Stomach smooth muscle (tissue), 2 donors: Measurements from ENCODE around the gene GCSH.
A peak's percentile ranks its signal among the peaks of the same experiment; 100 is the strongest.

Experiments
- H3K27ac ChIP-seq: one replicate; pipeline ENCODE4 v1.7.0; 2013; ENCODE audit warnings: mild to moderate bottlenecking, low read length, inconsistent platforms
- H3K27me3 ChIP-seq, 2 donors: one replicate each; pipeline ENCODE4 v1.7.0; 2013; ENCODE audit warnings: low read length in 2 of 2; ENCODE audit not compliant: insufficient read depth in 2 of 2, control insufficient read depth in 1 of 2
- H3K36me3 ChIP-seq, 2 donors: one replicate each; pipeline ENCODE4 v1.7.0; 2013; ENCODE audit warnings: low read length in 2 of 2; ENCODE audit not compliant: control insufficient read depth in 2 of 2, insufficient read depth in 2 of 2
- H3K4me1 ChIP-seq: one replicate; pipeline ENCODE4 v1.7.0; 2013; ENCODE audit warnings: low read length; ENCODE audit not compliant: control insufficient read depth, insufficient read depth
- H3K4me3 ChIP-seq, 2 donors: one replicate each; pipeline ENCODE4 v1.7.0; 2013; ENCODE audit warnings: low read length in 2 of 2
- H3K9ac ChIP-seq, 2 donors: one replicate each; pipeline ENCODE4 v1.7.0; 2013; ENCODE audit warnings: low read length in 2 of 2, mild to moderate bottlenecking in 1 of 2
- H3K9me3 ChIP-seq, 2 donors: one replicate each; pipeline ENCODE4 v1.7.0; 2013; ENCODE audit warnings: low read length in 2 of 2; ENCODE audit not compliant: control insufficient read depth in 2 of 2
- donor health status: healthy.
- donor health status: Pancreatic carcinoma.

GCSH gene

GRCh38 chr16:81095953-81096714 is at the start of gene GCSH:
Gene GCSH, minus strand, starts transcription at chr16:81096395. Its CDS starts 117 bp downstream, at chr16:81096278.
- Histone ChIP-seq H3K36me3 (no peaks in the 10 kb centered on the region), H3K9me3 (no peaks in the 10 kb centered on the region), H3K4me1 (peaks cover 5% of the 10 kb centered on the region), H3K4me3 (peak within 1 kb of the TSS; percentile 57 to 83), H3K9ac (peak within 1 kb of the TSS; percentile 36 to 51), H3K27me3 (no peaks in the 10 kb centered on the region), H3K27ac (peak within 1 kb of the TSS; percentile 58)

- Histone ChIP-seq H3K9ac (no peak overlapping the region), H3K36me3 (no peaks in the 10 kb centered on the region), H3K4me3 (no peak overlapping the region), H3K4me1 (no peaks in the 10 kb centered on the region), H3K27me3 (peaks cover 0 to 3% of the 10 kb centered on the region in 2 donors), H3K9me3 (no peaks in the 10 kb centered on the region), H3K27ac (no peak overlapping the region)
Measured at GRCh38 chr16:81143921-81144471, 47.8 kb upstream of the GCSH start.

- Histone ChIP-seq H3K27ac (no peak overlapping the region), H3K9me3 (no peaks in the 10 kb centered on the region), H3K9ac (no peak overlapping the region), H3K4me3 (no peak overlapping the region), H3K4me1 (no peaks in the 10 kb centered on the region), H3K36me3 (no peaks in the 10 kb centered on the region), H3K27me3 (peaks cover 0 to 3% of the 10 kb centered on the region in 2 donors)
Measured at GRCh38 chr16:81142864-81143263, 46.7 kb upstream of the GCSH start.

GRCh38 chr16:81140930-81141780 is 45.0 kb upstream of the GCSH start:
- Histone ChIP-seq H3K4me1 (no peaks in the 10 kb centered on the region), H3K27ac (no peak overlapping the region), H3K36me3 (no peaks in the 10 kb centered on the region), H3K9ac (no peak overlapping the region), H3K27me3 (peaks cover 0 to 3% of the 10 kb centered on the region in 2 donors), H3K4me3 (no peak overlapping the region), H3K9me3 (no peaks in the 10 kb centered on the region)

- H3K27ac ChIP-seq = no peak overlapping the region
- H3K27me3 ChIP-seq = peaks cover 0 to 3% of the 10 kb centered on the region in 2 donors
- H3K36me3 ChIP-seq = no peaks in the 10 kb centered on the region
- no peak overlapping the region for H3K9ac ChIP-seq
- H3K4me3 ChIP-seq = no peak overlapping the region
- no peaks in the 10 kb centered on the region for H3K4me1 ChIP-seq
- no peaks in the 10 kb centered on the region for H3K9me3 ChIP-seq
Measured at GRCh38 chr16:81138831-81139557, 42.8 kb upstream of the GCSH start.

- Histone ChIP-seq H3K9me3 (no peaks in the 10 kb centered on the region), H3K27me3 (no peaks in the 10 kb centered on the region), H3K4me3 (no peak overlapping the region), H3K4me1 (no peaks in the 10 kb centered on the region), H3K9ac (no peak overlapping the region), H3K27ac (no peak overlapping the region), H3K36me3 (no peaks in the 10 kb centered on the region)
Measured at GRCh38 chr16:81137754-81138153, 41.6 kb upstream of the GCSH start.

GRCh38 chr16:81136390-81137335 is 40.5 kb upstream of the GCSH start:
- Histone ChIP-seq H3K9ac (no peak overlapping the region), H3K4me3 (peak overlapping the region in 1 of 2 donors; percentile 8), H3K27me3 (no peaks in the 10 kb centered on the region), H3K9me3 (no peaks in the 10 kb centered on the region), H3K4me1 (no peaks in the 10 kb centered on the region), H3K36me3 (no peaks in the 10 kb centered on the region), H3K27ac (no peak overlapping the region)

GRCh38 chr16:81130126-81130525 is 33.9 kb upstream of the GCSH start:
- Histone ChIP-seq H3K27ac (no peak overlapping the region), H3K4me1 (no peaks in the 10 kb centered on the region), H3K27me3 (peaks cover 0 to 2% of the 10 kb centered on the region in 2 donors), H3K36me3 (no peaks in the 10 kb centered on the region), H3K9ac (no peak overlapping the region), H3K4me3 (no peak overlapping the region), H3K9me3 (no peaks in the 10 kb centered on the region)

- Histone ChIP-seq H3K9ac (no peak overlapping the region), H3K27ac (no peak overlapping the region), H3K4me1 (no peaks in the 10 kb centered on the region), H3K27me3 (peaks cover 0 to 2% of the 10 kb centered on the region in 2 donors), H3K4me3 (no peak overlapping the region), H3K9me3 (no peaks in the 10 kb centered on the region), H3K36me3 (no peaks in the 10 kb centered on the region)
Measured at GRCh38 chr16:81128726-81129524, 32.7 kb upstream of the GCSH start.
